ENCODE measurements around the gene TYRP1.
A peak's percentile ranks its signal among the peaks of the same experiment; 100 is the strongest.

The TYRP1 gene

DNA sequence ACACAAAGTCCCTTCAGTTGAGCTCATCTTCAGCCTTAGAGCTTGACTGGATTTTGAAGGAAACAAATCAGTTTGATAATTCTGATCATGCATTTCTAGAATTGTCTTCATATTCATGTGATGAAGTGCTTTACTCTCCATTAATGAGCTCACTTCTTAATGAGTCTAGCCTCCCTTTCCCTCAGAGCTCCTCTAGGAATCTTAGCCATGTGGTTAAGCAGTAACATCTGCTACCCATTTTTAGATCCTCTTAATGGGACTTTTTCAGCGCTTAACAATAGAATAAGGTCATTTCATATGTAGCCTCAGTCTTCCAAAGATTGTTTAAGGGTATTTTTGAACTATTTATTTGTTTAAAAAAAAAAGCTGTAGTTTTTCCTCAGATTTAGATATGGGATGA lies 44.7 kb downstream of the TYRP1 start:
- no peak for DNase-seq

DNA sequence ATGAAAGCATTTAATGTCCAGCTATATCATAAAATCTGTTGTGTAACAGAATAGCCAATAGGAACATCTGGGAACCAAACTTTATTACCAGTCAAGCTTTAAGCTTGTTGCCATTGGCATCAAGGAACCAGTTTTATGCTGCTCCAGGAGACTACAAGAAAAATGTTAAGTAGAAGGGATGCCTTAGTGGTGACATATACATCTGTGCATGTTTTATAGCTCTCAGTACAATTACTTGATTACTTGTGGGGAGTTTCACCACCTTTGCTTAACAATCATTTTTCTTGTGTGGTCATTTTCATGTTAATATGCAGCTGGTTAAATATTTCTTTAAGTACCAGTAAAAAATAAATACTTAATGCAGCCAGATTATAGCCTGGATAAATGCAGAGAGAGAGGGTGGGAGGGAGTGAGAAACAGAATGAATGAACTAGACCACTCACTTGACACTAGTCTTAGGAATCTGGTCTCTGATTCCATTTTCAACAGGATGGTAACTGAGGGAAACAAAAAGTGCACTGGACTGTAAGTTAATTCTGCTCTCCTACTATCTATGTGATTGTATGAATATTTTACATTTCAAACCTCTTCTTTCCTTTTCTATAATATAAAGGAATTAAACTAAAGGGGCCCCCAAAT lies 45.9 kb downstream of the TYRP1 start:
- DNase-seq = peak; percentile 20

DNA sequence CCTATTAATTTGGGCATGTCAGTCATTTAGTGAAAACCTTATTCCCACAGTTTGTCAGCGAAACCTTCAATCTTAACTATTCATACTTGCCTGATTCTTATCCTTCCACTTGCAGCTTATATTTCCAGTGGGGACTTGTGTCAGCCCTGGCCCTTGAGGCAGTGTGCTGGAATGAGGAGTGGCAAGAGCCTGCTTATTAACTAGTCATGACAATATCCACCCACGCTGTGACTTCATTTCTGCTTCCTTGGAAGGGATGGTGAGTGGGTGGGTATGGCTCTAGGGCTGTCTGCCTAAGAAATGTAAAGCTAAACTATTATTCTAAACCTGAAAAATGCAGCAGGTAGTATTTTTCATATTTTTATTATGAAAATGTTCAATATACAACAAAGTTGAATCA lies 47.7 kb downstream of the TYRP1 start:
- DNase-seq = no peak

DNA sequence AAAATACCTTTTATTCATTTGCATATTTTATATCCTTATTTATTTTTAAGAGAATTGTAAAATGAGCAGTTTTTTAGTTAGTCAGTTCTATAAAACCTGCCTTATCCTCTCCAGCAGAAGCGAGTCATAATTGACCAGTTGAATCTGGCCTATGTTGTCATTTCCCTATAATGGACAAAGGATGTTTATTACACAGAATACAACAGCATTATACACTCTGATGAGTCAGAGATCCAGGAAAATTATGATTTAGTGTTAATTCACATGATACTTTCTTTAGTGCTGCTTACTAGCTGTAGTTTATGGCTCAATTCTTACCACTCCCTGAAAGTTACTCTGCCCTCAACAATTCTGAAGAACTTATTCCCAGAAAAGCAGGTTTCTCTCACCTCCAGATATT lies 54.8 kb downstream of the TYRP1 start:
- DNase-seq = no peak

DNA sequence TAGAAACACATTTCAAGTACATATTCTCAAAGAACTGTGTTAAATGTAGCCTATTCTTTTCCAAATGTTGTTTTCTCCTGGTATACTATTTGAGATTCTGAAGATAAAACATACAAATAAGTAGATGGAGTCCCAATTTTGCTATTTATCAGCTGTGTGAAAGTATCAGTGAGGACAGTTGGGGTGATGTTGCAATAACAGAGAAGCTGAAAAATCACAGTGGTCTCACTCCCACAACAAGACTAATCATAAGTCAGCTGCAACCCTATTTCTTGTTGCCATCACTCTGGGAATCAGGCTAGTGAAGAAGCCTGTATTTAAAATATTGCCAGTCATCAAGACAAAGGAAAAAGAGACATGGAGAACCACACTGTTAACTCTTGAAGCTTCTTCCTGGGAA lies 55.8 kb downstream of the TYRP1 start:
- DNase-seq = no peak

DNA sequence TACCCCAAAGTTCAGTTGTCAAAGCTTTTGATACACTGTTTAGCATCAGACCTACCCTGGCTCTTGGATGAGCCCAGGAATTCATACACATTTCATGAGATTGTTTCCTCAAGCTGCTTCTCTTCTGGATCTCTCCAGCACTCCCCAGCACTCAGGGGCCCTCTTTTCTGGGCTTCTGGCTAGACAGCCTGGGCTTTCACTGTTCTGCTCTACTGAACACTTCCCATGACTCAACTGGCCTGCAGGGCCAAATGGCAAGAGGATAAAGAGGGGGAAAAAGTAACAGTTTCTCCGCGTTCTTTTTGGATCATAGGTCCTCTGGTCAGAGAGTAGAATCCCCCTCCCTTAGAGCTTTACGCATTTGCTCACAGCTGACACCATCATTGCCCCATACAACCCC lies 60.7 kb downstream of the TYRP1 start:
- DNase-seq = no peak

DNA sequence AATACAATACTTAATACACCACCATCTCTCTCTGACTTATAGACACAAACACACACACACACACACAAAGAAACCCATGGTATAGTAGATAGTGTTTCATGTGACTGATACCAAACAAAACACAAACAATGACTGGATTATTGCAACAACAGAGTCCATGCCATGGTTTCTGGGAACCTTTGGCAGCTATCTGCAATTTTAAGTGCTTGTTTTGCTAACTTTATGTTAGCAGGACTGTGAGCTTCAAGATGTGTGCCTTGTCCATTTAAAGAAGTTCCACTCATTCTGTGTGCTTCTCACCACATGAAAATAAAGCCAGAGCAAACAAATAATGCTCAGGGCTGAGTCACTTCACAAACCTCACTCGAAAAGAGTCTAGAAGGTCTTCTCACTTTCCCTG lies 66.6 kb downstream of the TYRP1 start:
- DNase-seq = no peak
